HCT116 (cell line): ENCODE data around the gene SLC6A17. TPM values are rescaled to one million over a fixed set of nuclear protein-coding genes. Genes with fewer than 3 reads are reported as not detected.

Source experiments
- ATAC-seq: fragments of 200-7000 bp; cut with Tn5 transposase; 2 replicates; pipeline ENCODE4 v1.9.1; 2020; ENCODE audit warnings: mild to moderate bottlenecking, moderate library complexity
- BruUV-seq: library from RNA; stranded (reverse); fragments of 400-500 nt; replicated peaks from 2 replicates; lab custom pipeline; 2021; lab: Mats Ljungman, UMichigan
- CTCF ChIA-PET: fragments of 300-600 bp; sonication (Branson Sonifier 250); formaldehyde crosslinking; loops from one replicate; lab custom pipeline; 2021; ENCODE audit warnings: antibody characterized with exemption; lab: Charles Lee
- POLR2A ChIA-PET: fragments of 300-600, 350-600 bp; sonication (Branson Sonifier 250); formaldehyde crosslinking; loops from one replicate; lab custom pipeline; 2021; ENCODE audit warnings: antibody characterized with exemption; lab: Charles Lee
- RAD21 ChIA-PET, 2 experiments: fragments of 300-600 bp; sonication (Branson Sonifier 250); formaldehyde crosslinking; loops; one replicate each; lab custom pipeline; 2023; ENCODE audit warnings: low total read pairs in 2 of 2; ENCODE audit not compliant: uncharacterized antibody in 2 of 2, unreplicated experiment in 2 of 2, low non-redundant PET in 1 of 2; lab: Charles Lee
- DNase-seq: peaks from one replicate; pipeline ENCODE4 v3.0.0-alpha.2; 2010; ENCODE audit warnings: low read depth, low spot score
- H2AFZ ChIP-seq: fragments of 200-600 bp; shearing (Covaris generic), sonication (generic); 2 replicates; pipeline ENCODE4 v1.6.1; 2017; ENCODE audit warnings: low read depth, mixed run types, mixed read lengths, antibody characterized with exemption, low read length; ENCODE audit not compliant: poor library complexity, severe bottlenecking
- H3K27ac ChIP-seq: 2 replicates; pipeline ENCODE4 v1.5.1; 2012; ENCODE audit warnings: low read depth, low read length
- H3K27me3 ChIP-seq: fragments of 200-600 bp; sonication (generic); 2 replicates; pipeline ENCODE4 v1.6.1; 2016; ENCODE audit warnings: mixed run types, low read length, mixed read lengths; ENCODE audit not compliant: insufficient read depth
- H3K36me3 ChIP-seq, 2 experiments: fragments of 200-500 bp in 1 of 2; fragments of 200-600 bp in 1 of 2; sonication (Bioruptor generic) in 1 of 2; sonication (generic) in 1 of 2; 2 replicates each; pipeline versions ENCODE4 v1.5.1 to v1.6.1; 2014 to 2016; ENCODE audit warnings: low read length in 2 of 2, inconsistent platforms in 1 of 2, mixed read lengths in 1 of 2, mixed run types in 1 of 2; ENCODE audit not compliant: insufficient read depth in 2 of 2, control insufficient read depth in 1 of 2
- H3K4me1 ChIP-seq, 2 experiments: fragments of 200-600 bp in 1 of 2; sonication (generic) in 1 of 2; 2 replicates each; pipeline versions ENCODE4 v1.5.1 to v1.6.1; 2012 to 2017; ENCODE audit warnings: low read length in 2 of 2, inconsistent platforms in 1 of 2, mild to moderate bottlenecking in 1 of 2, mixed read lengths in 1 of 2, mixed run types in 1 of 2, moderate library complexity in 1 of 2; ENCODE audit not compliant: insufficient read depth in 2 of 2, control insufficient read depth in 1 of 2
- H3K4me2 ChIP-seq: fragments of 200-600 bp; sonication (generic); 2 replicates; pipeline ENCODE4 v1.6.1; 2017; ENCODE audit warnings: mixed run types, low read length, mixed read lengths
- H3K4me3 ChIP-seq, 2 experiments: fragments of 200-600 bp in 1 of 2; sonication (generic) in 1 of 2; replicated peaks in 1 of 2; 2 replicates each; pipeline ENCODE4 v1.5.1; 2011 to 2016; ENCODE audit warnings: low read length in 2 of 2, control low read depth in 1 of 2, low read depth in 1 of 2, mild to moderate bottlenecking in 1 of 2, mixed read lengths in 1 of 2, mixed run types in 1 of 2
- H3K79me2 ChIP-seq: fragments of 200-600 bp; sonication (generic); 2 replicates; pipeline ENCODE4 v1.6.1; 2017; ENCODE audit warnings: mild to moderate bottlenecking, mixed run types, low read length, moderate library complexity, mixed read lengths; ENCODE audit not compliant: insufficient read depth
- H3K9ac ChIP-seq: fragments of 200-600 bp; sonication (generic); 2 replicates; pipeline ENCODE4 v1.6.1; 2016; ENCODE audit warnings: low read length, mixed read lengths
- H3K9me2 ChIP-seq: fragments of 200-600 bp; sonication (generic), shearing (Covaris generic); 2 replicates; pipeline ENCODE4 v1.6.1; 2017; ENCODE audit warnings: mixed run types, mild to moderate bottlenecking, moderate library complexity; ENCODE audit not compliant: insufficient read depth
- H3K9me3 ChIP-seq, 2 experiments: fragments of 200-500 bp in 1 of 2; fragments of 200-600 bp in 1 of 2; sonication (Bioruptor generic) in 1 of 2; sonication (generic) in 1 of 2; 2 replicates each; pipeline ENCODE4 v1.6.1; 2014 to 2017; ENCODE audit warnings: low read length in 2 of 2, mixed read lengths in 2 of 2, inconsistent platforms in 1 of 2, low read depth in 1 of 2, mild to moderate bottlenecking in 1 of 2, mixed run types in 1 of 2, moderate library complexity in 1 of 2; ENCODE audit not compliant: control insufficient read depth in 1 of 2, insufficient read depth in 1 of 2
- H4K20me1 ChIP-seq: fragments of 200-600 bp; sonication (generic), shearing (Covaris generic); 2 replicates; pipeline ENCODE4 v1.6.1; 2017; ENCODE audit warnings: mixed run types, mild to moderate bottlenecking, moderate library complexity; ENCODE audit not compliant: insufficient read depth
- ATF3 ChIP-seq: IDR thresholded peaks from 2 replicates; pipeline ENCODE4 v1.6.1; 2012
- CEBPB ChIP-seq: IDR thresholded peaks from 2 replicates; pipeline ENCODE4 v1.6.1; 2012; ENCODE audit warnings: low read depth
- CTCF ChIP-seq, 3 experiments: fragments of 200-600 bp in 1 of 3; sonication (generic) in 1 of 3; IDR thresholded peaks in 2 of 3; conservative IDR thresholded peaks in 1 of 3; 2 replicates each; pipeline ENCODE4 v1.5.1; 2012 to 2017; ENCODE audit warnings: low read depth in 2 of 3, low read length in 2 of 3, antibody characterized with exemption in 1 of 3, borderline replicate concordance in 1 of 3, control low read depth in 1 of 3, mild to moderate bottlenecking in 1 of 3, mixed read lengths in 1 of 3, mixed run types in 1 of 3, moderate library complexity in 1 of 3; ENCODE audit not compliant: insufficient read depth in 1 of 3
- EGR1 ChIP-seq: IDR thresholded peaks from 2 replicates; pipeline ENCODE4 v1.6.1; 2012; ENCODE audit warnings: low read depth
- ELF1 ChIP-seq: IDR thresholded peaks from 2 replicates; pipeline ENCODE4 v1.6.1; 2012; ENCODE audit warnings: low read depth, borderline replicate concordance
- EZH2 ChIP-seq: fragments of 200-600 bp; sonication (generic); IDR thresholded peaks from 2 replicates; pipeline ENCODE4 v1.6.1; 2017; ENCODE audit warnings: antibody characterized with exemption, mixed run types
- EZH2phosphoT487 ChIP-seq: fragments of 200-600 bp; IDR thresholded peaks from 2 replicates; pipeline ENCODE4 v1.6.1; 2018; ENCODE audit warnings: antibody characterized with exemption, borderline replicate concordance
- FOSL1 ChIP-seq: IDR thresholded peaks from 2 replicates; pipeline ENCODE4 v1.6.1; 2012; ENCODE audit warnings: low read depth
- JUND ChIP-seq: IDR thresholded peaks from 2 replicates; pipeline ENCODE4 v1.6.1; 2012
- MAX ChIP-seq: IDR thresholded peaks from 2 replicates; pipeline ENCODE4 v1.6.1; 2012
- POLR2A ChIP-seq: IDR thresholded peaks from 2 replicates; pipeline ENCODE4 v1.7.0; 2011; ENCODE audit warnings: borderline replicate concordance; ENCODE audit not compliant: insufficient read depth, insufficient read length; ENCODE audit errors: extremely low read depth
- POLR2AphosphoS5 ChIP-seq: IDR thresholded peaks from 2 replicates; pipeline ENCODE4 v1.6.1; 2011; ENCODE audit warnings: mild to moderate bottlenecking, low read depth, low read length, moderate library complexity
- RAD21 ChIP-seq: IDR thresholded peaks from 2 replicates; pipeline ENCODE4 v1.6.1; 2012; ENCODE audit warnings: low read depth, mild to moderate bottlenecking
- SIN3A ChIP-seq: IDR thresholded peaks from 2 replicates; pipeline ENCODE4 v1.6.1; 2012; ENCODE audit warnings: low read depth
- SP1 ChIP-seq: IDR thresholded peaks from 2 replicates; pipeline ENCODE4 v1.6.1; 2012; ENCODE audit warnings: low read depth
- TCF7L2 ChIP-seq: IDR thresholded peaks from 2 replicates; pipeline ENCODE4 v1.7.0; 2011; ENCODE audit warnings: borderline replicate concordance, inconsistent platforms; ENCODE audit not compliant: insufficient read depth, insufficient read length; ENCODE audit errors: extremely low read depth
- YY1 ChIP-seq: IDR thresholded peaks from 2 replicates; pipeline ENCODE4 v1.6.1; 2011; ENCODE audit warnings: low read length, low read depth, moderate library complexity, mild to moderate bottlenecking; ENCODE audit not compliant: insufficient replicate concordance; ENCODE audit errors: extremely low read depth
- ZFX ChIP-seq: fragments of 450-650 bp; IDR thresholded peaks from 2 replicates; pipeline ENCODE4 v1.6.1; 2017
- ZNF274 ChIP-seq: fragments of 200-500 bp; sonication (Bioruptor generic); IDR thresholded peaks from 2 replicates; pipeline ENCODE4 v1.6.1; 2014; ENCODE audit warnings: mild to moderate bottlenecking, low read depth, low read length, inconsistent platforms
- intact Hi-C: fragments of 100-400 bp; cut with micrococcal nuclease; formaldehyde crosslinking; loops from 2 replicates; pipeline ENCODE4 v1.10.0; 2022
- total RNA-seq: library from RNA; stranded (reverse); gene quantifications from one replicate; pipeline ENCODE4 v1.2.1, GENCODE V29; 2021; ENCODE audit not compliant: unreplicated experiment

SLC6A17 gene
- total RNA-seq, 1 experiment from 2014 or later, result 10.5 TPM

GRCh38 chr1:110216844-110217444 lies 66.7 kb downstream of the SLC6A17 start:
- no peak for ATAC-seq
- TF ChIP-seq JUND (no peak), YY1 (no peak), TCF7L2 (no peak)
- H3K9me2 ChIP-seq, result no peaks in the 10 kb centered on the region
- no peak overlapping the region for H2AFZ ChIP-seq
- H3K4me2 ChIP-seq, result no peak overlapping the region
- ChIA-PET POLR2A (no interaction called here), CTCF (interaction anchor here (1.5 to 2.1 kb wide), 2 partner anchors 9 to 279 kb away, joined by 3 to 6 read pairs; no protein-coding TSS in a partner anchor), RAD21 (no interaction called here)
- H3K79me2 ChIP-seq, result peaks cover 11% of the 10 kb centered on the region; the same call in 1 of the 2 replicates
- H3K4me3 ChIP-seq, result no peak overlapping the region
- intact Hi-C loops, result no loop called here
- peaks cover 0 to 6% of the 10 kb centered on the region in 2 experiments; a peak in 1 of 4 replicates for H3K4me1 ChIP-seq
- no peaks in the 10 kb centered on the region for H3K9me3 ChIP-seq
- H3K27me3 ChIP-seq, result no peaks in the 10 kb centered on the region
- H3K9ac ChIP-seq, result no peak overlapping the region
- H4K20me1 ChIP-seq, result no peaks in the 10 kb centered on the region
- no TSS peak for BruUV-seq
- no peak for DNase-seq
- H3K27ac ChIP-seq, result no peak overlapping the region
- no peaks in the 10 kb centered on the region; a peak in 1 of 4 replicates for H3K36me3 ChIP-seq

GRCh38 chr1:110218137-110218536 lies 67.8 kb downstream of the SLC6A17 start:
- no TSS peak for BruUV-seq
- Histone ChIP-seq H3K4me1 (no peaks in the 10 kb centered on the region), H3K9me3 (no peaks in the 10 kb centered on the region), H3K79me2 (peaks cover 11% of the 10 kb centered on the region; the same call in 1 of the 2 replicates), H3K27me3 (no peaks in the 10 kb centered on the region), H3K9me2 (no peaks in the 10 kb centered on the region), H3K4me3 (no peak overlapping the region), H4K20me1 (no peaks in the 10 kb centered on the region), H3K36me3 (no peaks in the 10 kb centered on the region; a peak in 1 of 4 replicates), H3K9ac (no peak overlapping the region), H2AFZ (no peak overlapping the region), H3K4me2 (no peak overlapping the region), H3K27ac (no peak overlapping the region)
- intact Hi-C loops, result no loop called here
- ChIA-PET POLR2A (no interaction called here), CTCF (no interaction called here), RAD21 (no interaction called here)
- TF ChIP-seq CEBPB (no peak), ELF1 (no peak), POLR2A (no peak), EZH2 (no peak), EZH2phosphoT487 (no peak), FOSL1 (no peak), ATF3 (no peak), MAX (no peak), ZFX (no peak), POLR2AphosphoS5 (no peak), RAD21 (no peak), SIN3A (no peak), EGR1 (no peak), CTCF (IDR thresholded peaks at IDR 0.05 in 2 of 3, conservative IDR thresholded peaks at IDR 0.05 in 1 of 3; ENCODE audit: borderline replicate concordance in 1 of 3, insufficient read depth in 1 of 3, low read depth in 2 of 3, low read length in 2 of 3) (no peak), ZNF274 (no peak), SP1 (no peak)
- ATAC-seq (no peak), DNase-seq (no peak)
